ENCODE results near the gene SP1. TPM values are rescaled to one million over a fixed set of nuclear protein-coding genes. Genes with fewer than 3 reads are reported as not detected.

Gene SP1
- total RNA-seq, 1 experiment from 2014 or later, result 96.8 TPM

DNA sequence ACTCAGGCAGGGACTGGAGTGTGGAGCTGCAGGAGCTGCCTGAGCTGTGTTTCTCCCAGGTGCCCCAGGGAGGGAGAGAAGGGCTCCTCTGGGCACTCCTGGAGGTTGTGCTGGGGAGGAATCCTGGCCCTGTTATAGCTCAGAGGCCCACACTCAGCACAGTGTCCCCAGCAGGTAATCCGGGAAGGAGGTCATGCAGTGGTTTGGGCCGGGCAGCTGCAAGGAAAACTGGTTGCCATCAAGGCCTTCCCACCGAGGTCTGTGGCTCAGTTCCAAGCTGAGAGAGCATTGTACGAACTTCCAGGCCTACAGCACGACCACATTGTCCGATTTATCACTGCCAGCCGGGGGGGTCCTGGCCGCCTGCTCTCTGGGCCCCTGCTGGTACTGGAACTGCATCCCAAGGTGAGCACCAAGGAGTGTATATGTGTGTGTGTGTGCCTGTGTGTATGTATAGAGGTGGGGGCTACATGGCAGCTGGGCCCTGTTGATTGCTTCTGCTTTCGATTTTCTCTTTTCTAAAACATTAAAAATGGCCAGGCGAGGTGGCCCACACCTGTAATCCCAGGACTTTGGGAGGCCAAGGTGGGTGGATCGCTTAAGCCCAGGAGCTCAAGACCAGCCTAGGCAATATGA, 45.7 kb downstream of the SP1 start:
- ChIA-PET CTCF (interaction anchor here (1.2 to 2.3 kb wide), 2 partner anchors 44 to 73 kb away, joined by 4 to 12 read pairs; no protein-coding TSS in a partner anchor), POLR2A (interaction anchor here (2.1 kb wide), 1 partner anchor 16 kb away, joined by 6 read pairs; the partner anchor contains the start of gene PRR13), RAD21 (ENCODE audit: low non-redundant PET in 1 of 2, low total read pairs in 2 of 2, uncharacterized antibody in 2 of 2, unreplicated experiment in 2 of 2) (interaction anchor here in 1 of 2 experiments (1.4 kb wide), 1 partner anchor 74 kb away, joined by 3 read pairs; no protein-coding TSS in a partner anchor)
- Histone ChIP-seq H2AFZ (ENCODE audit: low read depth, low read length, poor library complexity, severe bottlenecking) (no peak overlapping the region), H3K79me2 (ENCODE audit: insufficient read depth, low read length) (no peaks in the 10 kb centered on the region), H3K4me3 (replicated peaks in 1 of 2; ENCODE audit: low read depth in 1 of 2, low read length in 2 of 2) (no peak overlapping the region), H3K9ac (ENCODE audit: low read length) (no peak overlapping the region), H3K9me3 (ENCODE audit: control insufficient read depth in 1 of 2, insufficient read depth in 1 of 2, low read depth in 1 of 2, low read length in 2 of 2) (no peaks in the 10 kb centered on the region), H3K27ac (ENCODE audit: low read depth, low read length) (no peak overlapping the region; the same call in 1 of the 2 replicates), H4K20me1 (ENCODE audit: insufficient read depth) (no peaks in the 10 kb centered on the region), H3K9me2 (ENCODE audit: insufficient read depth) (no peaks in the 10 kb centered on the region), H3K36me3 (ENCODE audit: control insufficient read depth in 1 of 2, insufficient read depth in 2 of 2, low read length in 2 of 2) (no peaks in the 10 kb centered on the region), H3K4me2 (ENCODE audit: low read length) (no peak overlapping the region), H3K27me3 (ENCODE audit: insufficient read depth, low read length) (no peaks in the 10 kb centered on the region), H3K4me1 (ENCODE audit: control insufficient read depth in 1 of 2, insufficient read depth in 2 of 2, low read length in 2 of 2) (peaks cover 7 to 25% of the 10 kb centered on the region in 2 experiments)
- DNase-seq (ENCODE audit: low read depth, low spot score), result no peak
- intact Hi-C loops (cut with micrococcal nuclease), result no loop called here
- no peak for ATAC-seq
- no TSS peak for BruUV-seq (replicated peaks)
- TF ChIP-seq EGR1 (IDR thresholded peaks at IDR 0.05; ENCODE audit: low read depth) (no peak), ZFX (IDR thresholded peaks at IDR 0.05) (no peak), EZH2phosphoT487 (IDR thresholded peaks at IDR 0.05; ENCODE audit: borderline replicate concordance) (no peak), EZH2 (IDR thresholded peaks at IDR 0.05) (no peak), SIN3A (IDR thresholded peaks at IDR 0.05; ENCODE audit: low read depth) (no peak), JUND (IDR thresholded peaks at IDR 0.05) (no peak), YY1 (IDR thresholded peaks at IDR 0.05; ENCODE audit: extremely low read depth, insufficient replicate concordance, low read depth, low read length) (no peak), CBX3 (IDR thresholded peaks at IDR 0.05; ENCODE audit: low read depth) (no peak), ELF1 (IDR thresholded peaks at IDR 0.05; ENCODE audit: borderline replicate concordance, low read depth) (no peak), SP1 (IDR thresholded peaks at IDR 0.05; ENCODE audit: low read depth) (no peak), POLR2A (IDR thresholded peaks at IDR 0.05; ENCODE audit: borderline replicate concordance, extremely low read depth, insufficient read depth, insufficient read length) (no peak), CEBPB (IDR thresholded peaks at IDR 0.05; ENCODE audit: low read depth) (no peak), RAD21 (IDR thresholded peaks at IDR 0.05; ENCODE audit: low read depth) (no peak), TCF7L2 (IDR thresholded peaks at IDR 0.05; ENCODE audit: borderline replicate concordance, extremely low read depth, insufficient read depth, insufficient read length) (no peak), POLR2AphosphoS5 (IDR thresholded peaks at IDR 0.05; ENCODE audit: low read depth, low read length) (no peak)
- TF ChIP-seq, protein P1, sequence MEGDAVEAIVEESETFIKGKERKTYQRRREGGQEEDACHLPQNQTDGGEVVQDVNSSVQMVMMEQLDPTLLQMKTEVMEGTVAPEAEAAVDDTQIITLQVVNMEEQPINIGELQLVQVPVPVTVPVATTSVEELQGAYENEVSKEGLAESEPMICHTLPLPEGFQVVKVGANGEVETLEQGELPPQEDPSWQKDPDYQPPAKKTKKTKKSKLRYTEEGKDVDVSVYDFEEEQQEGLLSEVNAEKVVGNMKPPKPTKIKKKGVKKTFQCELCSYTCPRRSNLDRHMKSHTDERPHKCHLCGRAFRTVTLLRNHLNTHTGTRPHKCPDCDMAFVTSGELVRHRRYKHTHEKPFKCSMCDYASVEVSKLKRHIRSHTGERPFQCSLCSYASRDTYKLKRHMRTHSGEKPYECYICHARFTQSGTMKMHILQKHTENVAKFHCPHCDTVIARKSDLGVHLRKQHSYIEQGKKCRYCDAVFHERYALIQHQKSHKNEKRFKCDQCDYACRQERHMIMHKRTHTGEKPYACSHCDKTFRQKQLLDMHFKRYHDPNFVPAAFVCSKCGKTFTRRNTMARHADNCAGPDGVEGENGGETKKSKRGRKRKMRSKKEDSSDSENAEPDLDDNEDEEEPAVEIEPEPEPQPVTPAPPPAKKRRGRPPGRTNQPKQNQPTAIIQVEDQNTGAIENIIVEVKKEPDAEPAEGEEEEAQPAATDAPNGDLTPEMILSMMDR (IDR thresholded peaks at IDR 0.05 in 2 of 3, conservative IDR thresholded peaks at IDR 0.05 in 1 of 3; ENCODE audit: borderline replicate concordance in 1 of 3, insufficient read depth in 1 of 3, low read depth in 2 of 3, low read length in 2 of 3), result no peak
- TF ChIP-seq, protein P2, sequence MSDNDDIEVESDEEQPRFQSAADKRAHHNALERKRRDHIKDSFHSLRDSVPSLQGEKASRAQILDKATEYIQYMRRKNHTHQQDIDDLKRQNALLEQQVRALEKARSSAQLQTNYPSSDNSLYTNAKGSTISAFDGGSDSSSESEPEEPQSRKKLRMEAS (IDR thresholded peaks at IDR 0.05), result no peak
- TF ChIP-seq, protein P3, sequence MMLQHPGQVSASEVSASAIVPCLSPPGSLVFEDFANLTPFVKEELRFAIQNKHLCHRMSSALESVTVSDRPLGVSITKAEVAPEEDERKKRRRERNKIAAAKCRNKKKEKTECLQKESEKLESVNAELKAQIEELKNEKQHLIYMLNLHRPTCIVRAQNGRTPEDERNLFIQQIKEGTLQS (IDR thresholded peaks at IDR 0.05), result no peak
- TF ChIP-seq, protein P4, sequence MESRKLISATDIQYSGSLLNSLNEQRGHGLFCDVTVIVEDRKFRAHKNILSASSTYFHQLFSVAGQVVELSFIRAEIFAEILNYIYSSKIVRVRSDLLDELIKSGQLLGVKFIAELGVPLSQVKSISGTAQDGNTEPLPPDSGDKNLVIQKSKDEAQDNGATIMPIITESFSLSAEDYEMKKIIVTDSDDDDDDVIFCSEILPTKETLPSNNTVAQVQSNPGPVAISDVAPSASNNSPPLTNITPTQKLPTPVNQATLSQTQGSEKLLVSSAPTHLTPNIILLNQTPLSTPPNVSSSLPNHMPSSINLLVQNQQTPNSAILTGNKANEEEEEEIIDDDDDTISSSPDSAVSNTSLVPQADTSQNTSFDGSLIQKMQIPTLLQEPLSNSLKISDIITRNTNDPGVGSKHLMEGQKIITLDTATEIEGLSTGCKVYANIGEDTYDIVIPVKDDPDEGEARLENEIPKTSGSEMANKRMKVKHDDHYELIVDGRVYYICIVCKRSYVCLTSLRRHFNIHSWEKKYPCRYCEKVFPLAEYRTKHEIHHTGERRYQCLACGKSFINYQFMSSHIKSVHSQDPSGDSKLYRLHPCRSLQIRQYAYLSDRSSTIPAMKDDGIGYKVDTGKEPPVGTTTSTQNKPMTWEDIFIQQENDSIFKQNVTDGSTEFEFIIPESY (IDR thresholded peaks at IDR 0.05; ENCODE audit: extremely low read depth, insufficient replicate concordance, low read length), result no peak
- TF ChIP-seq, protein P5, sequence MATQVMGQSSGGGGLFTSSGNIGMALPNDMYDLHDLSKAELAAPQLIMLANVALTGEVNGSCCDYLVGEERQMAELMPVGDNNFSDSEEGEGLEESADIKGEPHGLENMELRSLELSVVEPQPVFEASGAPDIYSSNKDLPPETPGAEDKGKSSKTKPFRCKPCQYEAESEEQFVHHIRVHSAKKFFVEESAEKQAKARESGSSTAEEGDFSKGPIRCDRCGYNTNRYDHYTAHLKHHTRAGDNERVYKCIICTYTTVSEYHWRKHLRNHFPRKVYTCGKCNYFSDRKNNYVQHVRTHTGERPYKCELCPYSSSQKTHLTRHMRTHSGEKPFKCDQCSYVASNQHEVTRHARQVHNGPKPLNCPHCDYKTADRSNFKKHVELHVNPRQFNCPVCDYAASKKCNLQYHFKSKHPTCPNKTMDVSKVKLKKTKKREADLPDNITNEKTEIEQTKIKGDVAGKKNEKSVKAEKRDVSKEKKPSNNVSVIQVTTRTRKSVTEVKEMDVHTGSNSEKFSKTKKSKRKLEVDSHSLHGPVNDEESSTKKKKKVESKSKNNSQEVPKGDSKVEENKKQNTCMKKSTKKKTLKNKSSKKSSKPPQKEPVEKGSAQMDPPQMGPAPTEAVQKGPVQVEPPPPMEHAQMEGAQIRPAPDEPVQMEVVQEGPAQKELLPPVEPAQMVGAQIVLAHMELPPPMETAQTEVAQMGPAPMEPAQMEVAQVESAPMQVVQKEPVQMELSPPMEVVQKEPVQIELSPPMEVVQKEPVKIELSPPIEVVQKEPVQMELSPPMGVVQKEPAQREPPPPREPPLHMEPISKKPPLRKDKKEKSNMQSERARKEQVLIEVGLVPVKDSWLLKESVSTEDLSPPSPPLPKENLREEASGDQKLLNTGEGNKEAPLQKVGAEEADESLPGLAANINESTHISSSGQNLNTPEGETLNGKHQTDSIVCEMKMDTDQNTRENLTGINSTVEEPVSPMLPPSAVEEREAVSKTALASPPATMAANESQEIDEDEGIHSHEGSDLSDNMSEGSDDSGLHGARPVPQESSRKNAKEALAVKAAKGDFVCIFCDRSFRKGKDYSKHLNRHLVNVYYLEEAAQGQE (IDR thresholded peaks at IDR 0.05; ENCODE audit: low read depth), result no peak
